ENCODE data around the gene NELFE. TPM values are rescaled to one million over a fixed set of nuclear protein-coding genes. Genes with fewer than 3 reads are reported as not detected.
"Not testable (repeated sequence)": the region's sequence is repeated elsewhere in the genome, so short reads cannot be mapped to it uniquely, and the experiment has no call there.

NELFE gene
- total RNA-seq, 4 donors from 2014 or later = 64.1 to 89.7 (median 70.4) TPM

- Histone ChIP-seq H3K36me3 (no peaks in the 10 kb centered on the region), H3K9me3 (no peaks in the 10 kb centered on the region), H3K27me3 (no peaks in the 10 kb centered on the region), H3K27ac (no peak overlapping the region), H3K4me3 (no peak overlapping the region), H3K4me1 (no peaks in the 10 kb centered on the region)
- ATAC-seq = no peak
- no peak for TF ChIP-seq POLR2AphosphoS5 (IDR thresholded peaks at IDR 0.05)
- TF ChIP-seq EP300 (IDR thresholded peaks at IDR 0.05) = no peak
- no peak for TF ChIP-seq CTCF (IDR thresholded peaks at IDR 0.05)
- no peak for TF ChIP-seq POLR2A (IDR thresholded peaks at IDR 0.05)
- WGBS, 2 donors (ENCODE audit: low coverage in 1 of 2) = 84 to 100% methylated on average over 1 to 4 of the region's 6 CpGs
Observed at GRCh38 chr6:31915756-31916155, 43.0 kb downstream of the NELFE start.

- no peaks in the 10 kb centered on the region for H3K36me3 ChIP-seq
- H3K9me3 ChIP-seq = no peaks in the 10 kb centered on the region
- H3K27ac ChIP-seq = no peak overlapping the region
- no peak overlapping the region for H3K4me3 ChIP-seq
- TF ChIP-seq POLR2A (IDR thresholded peaks at IDR 0.05) = no peak
- TF ChIP-seq CTCF (IDR thresholded peaks at IDR 0.05) = no peak
- TF ChIP-seq EP300 (IDR thresholded peaks at IDR 0.05) = no peak
- no peak for TF ChIP-seq POLR2AphosphoS5 (IDR thresholded peaks at IDR 0.05)
- H3K27me3 ChIP-seq = no peaks in the 10 kb centered on the region
- no peaks in the 10 kb centered on the region for H3K4me1 ChIP-seq
- ATAC-seq = no peak
Observed at GRCh38 chr6:31915351-31915750, 43.4 kb downstream of the NELFE start.

- Histone ChIP-seq H3K36me3 (no peaks in the 10 kb centered on the region), H3K4me3 (no peak overlapping the region), H3K9me3 (no peaks in the 10 kb centered on the region), H3K4me1 (no peaks in the 10 kb centered on the region), H3K27ac (no peak overlapping the region), H3K27me3 (no peaks in the 10 kb centered on the region)
- no peak for ATAC-seq
- no peak for TF ChIP-seq POLR2A (IDR thresholded peaks at IDR 0.05)
- no peak for TF ChIP-seq EP300 (IDR thresholded peaks at IDR 0.05)
- TF ChIP-seq CTCF (IDR thresholded peaks at IDR 0.05) = no peak
- no peak for TF ChIP-seq POLR2AphosphoS5 (IDR thresholded peaks at IDR 0.05)
- WGBS, 2 donors (ENCODE audit: low coverage in 1 of 2) = 62 to 69% methylated on average over 5 to 10 of the region's 11 CpGs
Observed at GRCh38 chr6:31911826-31912585, 46.8 kb downstream of the NELFE start.

GRCh38 chr6:31909298-31909697, 49.5 kb downstream of the NELFE start:
- not testable (repeated sequence) for H3K4me1 ChIP-seq, H3K9me3 ChIP-seq, H3K27ac ChIP-seq, ATAC-seq, H3K27me3 ChIP-seq, H3K36me3 ChIP-seq, H3K4me3 ChIP-seq
- 70 to 83% methylated on average over 3 to 6 of the region's 7 CpGs for WGBS, 2 donors (ENCODE audit: low coverage in 1 of 2)

GRCh38 chr6:31908791-31909190, 50.0 kb downstream of the NELFE start:
- H3K4me3 ChIP-seq = no peak overlapping the region
- WGBS, 2 donors (ENCODE audit: low coverage in 1 of 2) = 33 to 43% methylated on average over 4 of the region's 4 CpGs
- H3K27ac ChIP-seq = no peak overlapping the region
- no peak for ATAC-seq
- no peaks in the 10 kb centered on the region for H3K36me3 ChIP-seq
- H3K27me3 ChIP-seq = no peaks in the 10 kb centered on the region
- no peaks in the 10 kb centered on the region for H3K9me3 ChIP-seq
- TF ChIP-seq POLR2AphosphoS5 (IDR thresholded peaks at IDR 0.05) (no peak), POLR2A (IDR thresholded peaks at IDR 0.05) (no peak), EP300 (IDR thresholded peaks at IDR 0.05) (no peak), CTCF (IDR thresholded peaks at IDR 0.05) (no peak)
- H3K4me1 ChIP-seq = peaks cover 0 to 5% (median 0%) of the 10 kb centered on the region in 3 donors

GRCh38 chr6:31908255-31908654, 50.5 kb downstream of the NELFE start:
- not testable (repeated sequence) for H3K9me3 ChIP-seq, ATAC-seq, H3K27me3 ChIP-seq, H3K27ac ChIP-seq, H3K36me3 ChIP-seq, H3K4me3 ChIP-seq
- WGBS, 2 donors (ENCODE audit: low coverage in 1 of 2) = 87% methylated on average over 4 of the region's 5 CpGs; no CpG with 5 or more reads in 1 of the 2 donors
- peaks cover 0 to 10% (median 0%) of the 10 kb centered on the region in 3 donors for H3K4me1 ChIP-seq
